Choroid plexus epithelial cell (primary cell): Measurements from ENCODE around the gene RHOA.
A peak's percentile ranks its signal among the peaks of the same experiment; 100 is the strongest.
"Not testable (repeated sequence)": the region's sequence is repeated elsewhere in the genome, so short reads cannot be mapped to it uniquely, and the experiment has no call there.

Experiments used
- DNase-seq: peaks from one replicate; pipeline ENCODE4 v3.0.0-alpha.2; 2010; ENCODE audit warnings: low read depth
- H3K4me3 ChIP-seq: 2 replicates; pipeline ENCODE4 v1.5.1; 2011; ENCODE audit warnings: low read depth, mild to moderate bottlenecking, control low read depth, low read length, moderate library complexity
- CTCF ChIP-seq: conservative IDR thresholded peaks from 2 replicates; pipeline ENCODE4 v1.5.1; 2011; ENCODE audit warnings: low read depth, mild to moderate bottlenecking, control low read depth, inconsistent platforms, low read length, moderate library complexity

Gene RHOA

GRCh38 chr3:49370585-49371290 is 41.0 kb downstream of the RHOA start:
- H3K4me3 ChIP-seq: no peak overlapping the region
- DNase-seq: no peak
- TF ChIP-seq CTCF: no peak

- TF ChIP-seq CTCF: no peak
- H3K4me3 ChIP-seq: no peak overlapping the region
- peak; percentile 54 for DNase-seq
These were observed 49.2 kb downstream of the RHOA start for GRCh38 chr3:49362561-49362960.

GRCh38 chr3:49359623-49360022 is 52.2 kb downstream of the RHOA start:
- no peak for TF ChIP-seq CTCF
- no peak overlapping the region for H3K4me3 ChIP-seq
- DNase-seq: no peak

- no peak for TF ChIP-seq CTCF
- no peak for DNase-seq
- H3K4me3 ChIP-seq: peak overlapping the region; percentile 61
These were observed 52.9 kb downstream of the RHOA start for GRCh38 chr3:49358884-49359225.

- DNase-seq: peak; percentile 97
- peak within 1 kb of the TSS; percentile 61 for H3K4me3 ChIP-seq
- TF ChIP-seq CTCF: peak; percentile 4
These were observed 53.4 kb downstream of the RHOA start, which contains the start of gene GPX1 for GRCh38 chr3:49358217-49358883. TSS of gene GPX1 (minus strand) at chr3:49358353. CDS start at chr3:49358278, 75 bp downstream.

GRCh38 chr3:49357443-49358216 is 54.1 kb downstream of the RHOA start:
- peak overlapping the region; percentile 61 for H3K4me3 ChIP-seq
- DNase-seq: peak; percentile 93

GRCh38 chr3:49357095-49357442 is 54.7 kb downstream of the RHOA start:
- DNase-seq: not testable (repeated sequence)
- H3K4me3 ChIP-seq: peak overlapping the region; percentile 61

- no peak overlapping the region for H3K4me3 ChIP-seq
- TF ChIP-seq CTCF: no peak
- DNase-seq: no peak
These were observed 58.8 kb downstream of the RHOA start for GRCh38 chr3:49352890-49353421.
